ENCODE results near the gene POMC.

POMC gene

GRCh38 chr2:25198209-25198525 lies 29.8 kb upstream of the POMC start:
- Histone ChIP-seq H3K4ac (ENCODE audit: low read depth, low read length) (no peak overlapping the region), H3K9ac (ENCODE audit: low read length) (no peak overlapping the region), H3K4me3 (ENCODE audit: low read depth, low read length) (no peak overlapping the region), H4K12ac (ENCODE audit: low read depth, low read length) (no peak overlapping the region), H3K4me1 (ENCODE audit: control insufficient read depth in 1 of 2, insufficient read depth in 2 of 2, low read length in 2 of 2) (peaks cover 3 to 9% of the 10 kb centered on the region in 2 experiments), H4K8ac (ENCODE audit: low read depth, low read length) (peak overlapping the region; percentile 1), H2AK5ac (ENCODE audit: low read length) (no peak overlapping the region), H3K18ac (ENCODE audit: low read length) (no peak overlapping the region), H2BK120ac (ENCODE audit: insufficient read depth, low read length, poor library complexity) (no peak overlapping the region), H4K91ac (ENCODE audit: low read depth, low read length) (no peak overlapping the region), H3K4me2 (ENCODE audit: low read length) (no peak overlapping the region), H3K79me1 (ENCODE audit: low read length) (no peaks in the 10 kb centered on the region), H3K79me2 (ENCODE audit: control insufficient read depth, insufficient read depth, low read length, poor library complexity) (no peaks in the 10 kb centered on the region), H2BK12ac (ENCODE audit: low read length) (no peak overlapping the region), H3K27ac (ENCODE audit: low read depth, low read length) (no peak overlapping the region), H3K23ac (ENCODE audit: low read length) (no peak overlapping the region), H2BK5ac (ENCODE audit: low read depth, low read length, poor library complexity) (no peak overlapping the region), H3K14ac (ENCODE audit: low read length) (no peak overlapping the region), H3K36me3 (ENCODE audit: control insufficient read depth in 1 of 2, insufficient read depth in 2 of 2, low read length in 2 of 2) (no peaks in the 10 kb centered on the region), H2AFZ (ENCODE audit: insufficient read depth, low read length, poor library complexity) (no peak overlapping the region), H3K27me3 (ENCODE audit: insufficient read depth, low read length) (no peaks in the 10 kb centered on the region), H3K9me3 (ENCODE audit: insufficient read depth, low read depth, low read length) (no peaks in the 10 kb centered on the region)
- DNase-seq: no peak
- no CpG with 5 or more reads among the region's 4 CpGs for WGBS (ENCODE audit: extremely low coverage, insufficient coverage, insufficient read length)

- no peak overlapping the region for H3K18ac ChIP-seq (ENCODE audit: low read length)
- no peak overlapping the region for H3K4me2 ChIP-seq (ENCODE audit: low read length)
- H2BK120ac ChIP-seq (ENCODE audit: insufficient read depth, low read length, poor library complexity): no peak overlapping the region
- no peak overlapping the region for H2AK5ac ChIP-seq (ENCODE audit: low read length)
- no peak overlapping the region for H2AFZ ChIP-seq (ENCODE audit: insufficient read depth, low read length, poor library complexity)
- no peaks in the 10 kb centered on the region for H3K27me3 ChIP-seq (ENCODE audit: insufficient read depth, low read length)
- H3K4ac ChIP-seq (ENCODE audit: low read depth, low read length): no peak overlapping the region
- no peak overlapping the region for H3K27ac ChIP-seq (ENCODE audit: low read depth, low read length)
- no peaks in the 10 kb centered on the region for H3K79me1 ChIP-seq (ENCODE audit: low read length)
- no peak overlapping the region for H2BK12ac ChIP-seq (ENCODE audit: low read length)
- no peak overlapping the region for H2BK5ac ChIP-seq (ENCODE audit: low read depth, low read length, poor library complexity)
- H3K23ac ChIP-seq (ENCODE audit: low read length): no peak overlapping the region
- peak overlapping the region; percentile 1 for H4K8ac ChIP-seq (ENCODE audit: low read depth, low read length)
- no peak for DNase-seq
- H3K36me3 ChIP-seq (ENCODE audit: control insufficient read depth in 1 of 2, insufficient read depth in 2 of 2, low read length in 2 of 2): no peaks in the 10 kb centered on the region
- H3K9me3 ChIP-seq (ENCODE audit: insufficient read depth, low read depth, low read length): no peaks in the 10 kb centered on the region
- H4K91ac ChIP-seq (ENCODE audit: low read depth, low read length): no peak overlapping the region
- WGBS (ENCODE audit: extremely low coverage, insufficient coverage, insufficient read length): no CpG with 5 or more reads among the region's 12 CpGs
- no peaks in the 10 kb centered on the region for H3K79me2 ChIP-seq (ENCODE audit: control insufficient read depth, insufficient read depth, low read length, poor library complexity)
- H3K4me1 ChIP-seq (ENCODE audit: control insufficient read depth in 1 of 2, insufficient read depth in 2 of 2, low read length in 2 of 2): peaks cover 3 to 11% of the 10 kb centered on the region in 2 experiments
- H3K4me3 ChIP-seq (ENCODE audit: low read depth, low read length): no peak overlapping the region
- H3K14ac ChIP-seq (ENCODE audit: low read length): no peak overlapping the region
- H4K12ac ChIP-seq (ENCODE audit: low read depth, low read length): no peak overlapping the region
- no peak overlapping the region for H3K9ac ChIP-seq (ENCODE audit: low read length)
Measured at GRCh38 chr2:25197336-25198208, 29.2 kb upstream of the POMC start.

- H3K18ac ChIP-seq (ENCODE audit: low read length): no peak overlapping the region
- no peak overlapping the region for H2BK5ac ChIP-seq (ENCODE audit: low read depth, low read length, poor library complexity)
- no peak overlapping the region for H3K27ac ChIP-seq (ENCODE audit: low read depth, low read length)
- H4K91ac ChIP-seq (ENCODE audit: low read depth, low read length): no peak overlapping the region
- no peak overlapping the region for H3K4me2 ChIP-seq (ENCODE audit: low read length)
- H3K14ac ChIP-seq (ENCODE audit: low read length): no peak overlapping the region
- no CpG with 5 or more reads among the region's 9 CpGs for WGBS (ENCODE audit: extremely low coverage, insufficient coverage, insufficient read length)
- no peak overlapping the region for H4K8ac ChIP-seq (ENCODE audit: low read depth, low read length)
- no peaks in the 10 kb centered on the region for H3K79me2 ChIP-seq (ENCODE audit: control insufficient read depth, insufficient read depth, low read length, poor library complexity)
- no peak overlapping the region for H2AFZ ChIP-seq (ENCODE audit: insufficient read depth, low read length, poor library complexity)
- peaks cover 3 to 12% of the 10 kb centered on the region in 2 experiments for H3K4me1 ChIP-seq (ENCODE audit: control insufficient read depth in 1 of 2, insufficient read depth in 2 of 2, low read length in 2 of 2)
- H3K23ac ChIP-seq (ENCODE audit: low read length): no peak overlapping the region
- no peak overlapping the region for H3K4ac ChIP-seq (ENCODE audit: low read depth, low read length)
- H2AK5ac ChIP-seq (ENCODE audit: low read length): no peak overlapping the region
- H2BK120ac ChIP-seq (ENCODE audit: insufficient read depth, low read length, poor library complexity): no peak overlapping the region
- no peaks in the 10 kb centered on the region for H3K36me3 ChIP-seq (ENCODE audit: control insufficient read depth in 1 of 2, insufficient read depth in 2 of 2, low read length in 2 of 2)
- no peak overlapping the region for H3K9ac ChIP-seq (ENCODE audit: low read length)
- H3K9me3 ChIP-seq (ENCODE audit: insufficient read depth, low read depth, low read length): no peaks in the 10 kb centered on the region
- peak; percentile 61 to 70 for DNase-seq
- H3K79me1 ChIP-seq (ENCODE audit: low read length): no peaks in the 10 kb centered on the region
- H2BK12ac ChIP-seq (ENCODE audit: low read length): no peak overlapping the region
- no peak overlapping the region for H4K12ac ChIP-seq (ENCODE audit: low read depth, low read length)
- no peak overlapping the region for H3K4me3 ChIP-seq (ENCODE audit: low read depth, low read length)
- no peaks in the 10 kb centered on the region for H3K27me3 ChIP-seq (ENCODE audit: insufficient read depth, low read length)
Measured at GRCh38 chr2:25194576-25195122, 26.3 kb upstream of the POMC start.

GRCh38 chr2:25190536-25190935 lies 22.2 kb upstream of the POMC start:
- no peak overlapping the region for H3K9ac ChIP-seq (ENCODE audit: low read length)
- no peak overlapping the region for H4K8ac ChIP-seq (ENCODE audit: low read depth, low read length)
- H3K18ac ChIP-seq (ENCODE audit: low read length): no peak overlapping the region
- no peak overlapping the region for H3K4me3 ChIP-seq (ENCODE audit: low read depth, low read length)
- H3K27me3 ChIP-seq (ENCODE audit: insufficient read depth, low read length): no peaks in the 10 kb centered on the region
- peaks cover 0 to 9% of the 10 kb centered on the region in 2 experiments for H3K4me1 ChIP-seq (ENCODE audit: control insufficient read depth in 1 of 2, insufficient read depth in 2 of 2, low read length in 2 of 2)
- no peak overlapping the region for H2BK5ac ChIP-seq (ENCODE audit: low read depth, low read length, poor library complexity)
- H2BK12ac ChIP-seq (ENCODE audit: low read length): no peak overlapping the region
- H3K4me2 ChIP-seq (ENCODE audit: low read length): no peak overlapping the region
- no peaks in the 10 kb centered on the region for H3K36me3 ChIP-seq (ENCODE audit: control insufficient read depth in 1 of 2, insufficient read depth in 2 of 2, low read length in 2 of 2)
- H3K27ac ChIP-seq (ENCODE audit: low read depth, low read length): no peak overlapping the region
- H3K9me3 ChIP-seq (ENCODE audit: insufficient read depth, low read depth, low read length): no peaks in the 10 kb centered on the region
- H2AFZ ChIP-seq (ENCODE audit: insufficient read depth, low read length, poor library complexity): no peak overlapping the region
- H3K4ac ChIP-seq (ENCODE audit: low read depth, low read length): no peak overlapping the region
- H3K14ac ChIP-seq (ENCODE audit: low read length): no peak overlapping the region
- H3K79me1 ChIP-seq (ENCODE audit: low read length): no peaks in the 10 kb centered on the region
- no peak for DNase-seq
- no peak overlapping the region for H4K12ac ChIP-seq (ENCODE audit: low read depth, low read length)
- no CpG with 5 or more reads among the region's 5 CpGs for WGBS (ENCODE audit: extremely low coverage, insufficient coverage, insufficient read length)
- H3K23ac ChIP-seq (ENCODE audit: low read length): no peak overlapping the region
- H2BK120ac ChIP-seq (ENCODE audit: insufficient read depth, low read length, poor library complexity): no peak overlapping the region
- H2AK5ac ChIP-seq (ENCODE audit: low read length): no peak overlapping the region
- no peaks in the 10 kb centered on the region for H3K79me2 ChIP-seq (ENCODE audit: control insufficient read depth, insufficient read depth, low read length, poor library complexity)
- H4K91ac ChIP-seq (ENCODE audit: low read depth, low read length): no peak overlapping the region
